ENCODE data around the gene KDM5B.

The KDM5B gene

GRCh38 chr1:202683029-202683428, 125.2 kb downstream of the KDM5B start:
- TF ChIP-seq EZH2 (IDR thresholded peaks at IDR 0.05; ENCODE audit: borderline replicate concordance, low read depth, low read length, severe bottlenecking), result no peak
- TF ChIP-seq, protein P1, sequence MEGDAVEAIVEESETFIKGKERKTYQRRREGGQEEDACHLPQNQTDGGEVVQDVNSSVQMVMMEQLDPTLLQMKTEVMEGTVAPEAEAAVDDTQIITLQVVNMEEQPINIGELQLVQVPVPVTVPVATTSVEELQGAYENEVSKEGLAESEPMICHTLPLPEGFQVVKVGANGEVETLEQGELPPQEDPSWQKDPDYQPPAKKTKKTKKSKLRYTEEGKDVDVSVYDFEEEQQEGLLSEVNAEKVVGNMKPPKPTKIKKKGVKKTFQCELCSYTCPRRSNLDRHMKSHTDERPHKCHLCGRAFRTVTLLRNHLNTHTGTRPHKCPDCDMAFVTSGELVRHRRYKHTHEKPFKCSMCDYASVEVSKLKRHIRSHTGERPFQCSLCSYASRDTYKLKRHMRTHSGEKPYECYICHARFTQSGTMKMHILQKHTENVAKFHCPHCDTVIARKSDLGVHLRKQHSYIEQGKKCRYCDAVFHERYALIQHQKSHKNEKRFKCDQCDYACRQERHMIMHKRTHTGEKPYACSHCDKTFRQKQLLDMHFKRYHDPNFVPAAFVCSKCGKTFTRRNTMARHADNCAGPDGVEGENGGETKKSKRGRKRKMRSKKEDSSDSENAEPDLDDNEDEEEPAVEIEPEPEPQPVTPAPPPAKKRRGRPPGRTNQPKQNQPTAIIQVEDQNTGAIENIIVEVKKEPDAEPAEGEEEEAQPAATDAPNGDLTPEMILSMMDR (IDR thresholded peaks at IDR 0.05; ENCODE audit: borderline replicate concordance, extremely low read depth, low read length, poor library complexity, severe bottlenecking), result no peak
- H3K27me3 ChIP-seq (ENCODE audit: insufficient read depth, low read length, poor library complexity), result peaks cover 9% of the 10 kb centered on the region
- ATAC-seq (ENCODE audit: insufficient read depth, low read depth), result no peak

DNA sequence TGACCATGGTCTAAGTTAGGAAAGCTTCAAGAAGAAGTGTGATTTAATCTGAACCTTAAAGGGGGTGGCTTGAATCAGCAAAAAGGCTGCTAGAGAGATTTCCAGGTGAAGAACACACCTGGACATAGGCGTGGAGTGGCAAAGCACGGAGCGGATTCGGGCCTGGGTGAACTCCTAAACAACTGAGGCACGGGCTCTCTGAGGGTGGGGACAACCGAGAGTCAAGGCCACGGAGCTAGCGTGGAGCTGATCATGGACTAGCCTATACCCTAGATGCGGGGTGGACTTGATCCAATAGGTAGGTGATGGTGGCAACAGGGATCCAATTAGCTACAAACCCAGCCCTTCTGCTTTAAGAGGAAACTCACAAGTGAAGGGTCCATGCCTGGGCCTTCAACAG, 125.7 kb downstream of the KDM5B start:
- no peak overlapping the region for H3K27ac ChIP-seq (ENCODE audit: low read length)
- TF ChIP-seq, protein P1 (IDR thresholded peaks at IDR 0.05; ENCODE audit: borderline replicate concordance, extremely low read depth, low read length, poor library complexity, severe bottlenecking), result no peak
- TF ChIP-seq EZH2 (IDR thresholded peaks at IDR 0.05; ENCODE audit: borderline replicate concordance, low read depth, low read length, severe bottlenecking), result no peak
- no peaks in the 10 kb centered on the region for H3K4me1 ChIP-seq (ENCODE audit: insufficient read depth, low read length)
- H3K4me2 ChIP-seq (ENCODE audit: insufficient read depth, low read length), result no peak overlapping the region
- H3K79me2 ChIP-seq (ENCODE audit: insufficient read depth, low read length), result no peaks in the 10 kb centered on the region
- no peaks in the 10 kb centered on the region for H4K20me1 ChIP-seq (ENCODE audit: insufficient read depth, low read length)
- H3K36me3 ChIP-seq (ENCODE audit: insufficient read depth, low read length), result no peaks in the 10 kb centered on the region
- H3K27me3 ChIP-seq (ENCODE audit: insufficient read depth, low read length, poor library complexity), result peaks cover 9% of the 10 kb centered on the region
- ATAC-seq (ENCODE audit: insufficient read depth, low read depth) (no peak), DNase-seq (no peak)
- H3K9ac ChIP-seq (ENCODE audit: low read depth, low read length), result no peak overlapping the region
- H3K9me3 ChIP-seq (ENCODE audit: insufficient read depth, low read length, severe bottlenecking), result no peaks in the 10 kb centered on the region
- H2AFZ ChIP-seq (ENCODE audit: low read depth, low read length), result no peak overlapping the region
- no peak overlapping the region for H3K4me3 ChIP-seq (ENCODE audit: low read depth in 1 of 2, low read length in 2 of 2)

More at GRCh38 chr1:202683029-202683428, 125.2 kb downstream of the KDM5B start:
- no peak for DNase-seq
- no peaks in the 10 kb centered on the region for H3K79me2 ChIP-seq (ENCODE audit: insufficient read depth, low read length)
- H3K4me1 ChIP-seq (ENCODE audit: insufficient read depth, low read length), result no peaks in the 10 kb centered on the region
- H2AFZ ChIP-seq (ENCODE audit: low read depth, low read length), result no peak overlapping the region
- H3K9me3 ChIP-seq (ENCODE audit: insufficient read depth, low read length, severe bottlenecking), result no peaks in the 10 kb centered on the region
- H3K27ac ChIP-seq (ENCODE audit: low read length), result no peak overlapping the region
- H3K4me2 ChIP-seq (ENCODE audit: insufficient read depth, low read length), result no peak overlapping the region
- no peak overlapping the region for H3K9ac ChIP-seq (ENCODE audit: low read depth, low read length)
- no peak overlapping the region for H3K4me3 ChIP-seq (ENCODE audit: low read depth in 1 of 2, low read length in 2 of 2)
- H3K36me3 ChIP-seq (ENCODE audit: insufficient read depth, low read length), result no peaks in the 10 kb centered on the region
- no peaks in the 10 kb centered on the region for H4K20me1 ChIP-seq (ENCODE audit: insufficient read depth, low read length)

- no peaks in the 10 kb centered on the region for H4K20me1 ChIP-seq (ENCODE audit: insufficient read depth, low read length)
- no peak for DNase-seq
- no peak overlapping the region for H3K4me3 ChIP-seq (ENCODE audit: low read depth in 1 of 2, low read length in 2 of 2)
- no peak for ATAC-seq (ENCODE audit: insufficient read depth, low read depth)
- H3K27me3 ChIP-seq (ENCODE audit: insufficient read depth, low read length, poor library complexity), result peaks cover 9% of the 10 kb centered on the region
- no peak overlapping the region for H2AFZ ChIP-seq (ENCODE audit: low read depth, low read length)
- H3K9me3 ChIP-seq (ENCODE audit: insufficient read depth, low read length, severe bottlenecking), result no peaks in the 10 kb centered on the region
- H3K36me3 ChIP-seq (ENCODE audit: insufficient read depth, low read length), result no peaks in the 10 kb centered on the region
- H3K9ac ChIP-seq (ENCODE audit: low read depth, low read length), result no peak overlapping the region
- no peak overlapping the region for H3K27ac ChIP-seq (ENCODE audit: low read length)
- no peak for TF ChIP-seq EZH2 (IDR thresholded peaks at IDR 0.05; ENCODE audit: borderline replicate concordance, low read depth, low read length, severe bottlenecking)
- TF ChIP-seq, protein P1 (IDR thresholded peaks at IDR 0.05; ENCODE audit: borderline replicate concordance, extremely low read depth, low read length, poor library complexity, severe bottlenecking), result no peak
- H3K4me1 ChIP-seq (ENCODE audit: insufficient read depth, low read length), result no peaks in the 10 kb centered on the region
- H3K4me2 ChIP-seq (ENCODE audit: insufficient read depth, low read length), result no peak overlapping the region
- no peaks in the 10 kb centered on the region for H3K79me2 ChIP-seq (ENCODE audit: insufficient read depth, low read length)
Measured at GRCh38 chr1:202681736-202682420, 126.3 kb downstream of the KDM5B start.
